ENCODE results near the gene RBM26.

RBM26 gene

DNA sequence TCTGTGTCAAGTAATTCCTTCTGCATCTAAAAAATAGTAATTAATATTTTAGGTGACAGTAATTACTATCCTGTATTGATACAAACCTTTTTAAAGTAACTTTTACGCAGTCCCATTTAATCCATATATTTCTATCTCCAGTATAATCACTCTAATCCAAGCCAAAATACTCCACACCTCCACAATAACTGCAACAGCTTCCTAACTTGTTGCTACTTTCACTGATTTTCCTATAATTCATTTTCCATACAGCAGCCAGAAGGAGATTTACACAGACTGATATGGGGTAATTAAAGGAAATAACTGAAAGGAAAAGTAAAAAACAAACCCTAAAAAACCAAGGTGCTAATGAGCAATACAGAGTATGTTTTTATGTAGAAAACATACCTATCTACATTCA lies 64.9 kb downstream of the RBM26 start:
- in situ Hi-C loops (cut with HindIII; ENCODE audit: low sequenced_read_pairs) = no loop called here

DNA sequence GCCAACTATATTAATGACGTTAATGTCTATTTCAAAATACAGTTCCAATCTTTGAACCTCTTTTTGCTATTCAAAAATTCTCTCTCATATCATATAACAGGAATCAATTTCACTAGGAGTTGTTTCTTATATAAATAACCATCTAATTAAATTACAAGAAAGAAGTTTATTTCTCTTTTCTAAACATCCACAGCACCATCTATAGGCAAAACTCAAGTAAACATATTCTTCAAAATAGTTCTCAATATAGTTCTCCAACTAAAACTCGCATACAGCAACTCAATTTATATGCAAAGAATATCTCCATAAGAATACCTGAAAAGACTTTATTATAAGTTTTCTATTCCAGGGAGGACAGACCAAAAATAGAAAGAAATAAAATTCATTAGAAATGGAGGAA lies 65.6 kb downstream of the RBM26 start:
- H3K4me3 ChIP-seq (ENCODE audit: low read depth, low read length) = no peak overlapping the region
- in situ Hi-C loops (cut with HindIII; ENCODE audit: low sequenced_read_pairs) = no loop called here
- no peak for DNase-seq (ENCODE audit: low read depth)
- TF ChIP-seq, protein P1, sequence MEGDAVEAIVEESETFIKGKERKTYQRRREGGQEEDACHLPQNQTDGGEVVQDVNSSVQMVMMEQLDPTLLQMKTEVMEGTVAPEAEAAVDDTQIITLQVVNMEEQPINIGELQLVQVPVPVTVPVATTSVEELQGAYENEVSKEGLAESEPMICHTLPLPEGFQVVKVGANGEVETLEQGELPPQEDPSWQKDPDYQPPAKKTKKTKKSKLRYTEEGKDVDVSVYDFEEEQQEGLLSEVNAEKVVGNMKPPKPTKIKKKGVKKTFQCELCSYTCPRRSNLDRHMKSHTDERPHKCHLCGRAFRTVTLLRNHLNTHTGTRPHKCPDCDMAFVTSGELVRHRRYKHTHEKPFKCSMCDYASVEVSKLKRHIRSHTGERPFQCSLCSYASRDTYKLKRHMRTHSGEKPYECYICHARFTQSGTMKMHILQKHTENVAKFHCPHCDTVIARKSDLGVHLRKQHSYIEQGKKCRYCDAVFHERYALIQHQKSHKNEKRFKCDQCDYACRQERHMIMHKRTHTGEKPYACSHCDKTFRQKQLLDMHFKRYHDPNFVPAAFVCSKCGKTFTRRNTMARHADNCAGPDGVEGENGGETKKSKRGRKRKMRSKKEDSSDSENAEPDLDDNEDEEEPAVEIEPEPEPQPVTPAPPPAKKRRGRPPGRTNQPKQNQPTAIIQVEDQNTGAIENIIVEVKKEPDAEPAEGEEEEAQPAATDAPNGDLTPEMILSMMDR (IDR thresholded peaks at IDR 0.05; ENCODE audit: low read depth, low read length, missing control alignments) = no peak

More for the DNA sequence above, 64.9 kb downstream of the RBM26 start:
- TF ChIP-seq, protein P1 (IDR thresholded peaks at IDR 0.05; ENCODE audit: low read depth, low read length, missing control alignments) = no peak
- DNase-seq (ENCODE audit: low read depth) = no peak
- H3K4me3 ChIP-seq (ENCODE audit: low read depth, low read length) = no peak overlapping the region

DNA sequence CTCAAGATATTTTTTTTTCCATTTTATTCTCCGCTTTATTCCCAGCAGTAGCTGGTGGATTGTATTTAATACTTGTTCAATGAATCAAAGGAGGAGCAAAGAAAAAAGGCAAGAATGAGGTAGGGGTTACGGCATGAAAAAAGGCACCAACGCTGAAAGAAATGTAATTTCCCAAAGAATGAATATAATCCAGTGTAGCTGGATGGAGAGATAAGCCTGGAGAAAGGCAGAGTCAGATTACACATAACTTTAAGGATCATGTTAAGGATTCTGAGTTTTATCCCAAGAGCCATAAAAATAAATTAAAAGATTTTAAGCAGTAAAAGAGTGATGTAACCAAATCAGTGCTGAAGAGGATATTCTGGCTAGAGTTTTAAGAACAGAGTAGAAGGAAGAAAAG lies 67.7 kb downstream of the RBM26 start:
- in situ Hi-C loops (cut with HindIII; ENCODE audit: low sequenced_read_pairs) = no loop called here
- H3K4me3 ChIP-seq (ENCODE audit: low read depth, low read length) = no peak overlapping the region
- no peak for DNase-seq (ENCODE audit: low read depth)
- TF ChIP-seq, protein P1 (IDR thresholded peaks at IDR 0.05; ENCODE audit: low read depth, low read length, missing control alignments) = no peak

DNA sequence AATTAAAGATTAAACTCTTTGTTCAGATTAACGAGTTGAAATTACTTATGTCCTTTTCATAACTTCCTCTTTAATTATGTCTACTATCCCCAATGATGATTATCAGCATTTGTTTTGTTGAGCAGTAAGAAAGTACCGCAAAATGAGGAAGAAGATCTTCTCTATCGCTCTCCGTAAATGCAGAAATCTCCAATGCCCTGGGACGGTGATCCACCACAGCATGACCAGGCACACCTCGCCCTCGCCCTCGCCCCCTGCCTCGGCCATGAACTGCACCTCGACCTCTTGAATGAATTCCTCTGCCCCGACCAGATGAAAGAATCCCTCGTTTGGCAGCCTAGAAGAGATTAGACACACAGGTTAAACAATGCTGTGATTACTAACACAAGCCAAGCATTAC lies 69.1 kb downstream of the RBM26 start:
- no peak for DNase-seq (ENCODE audit: low read depth)
- TF ChIP-seq, protein P1 (IDR thresholded peaks at IDR 0.05; ENCODE audit: low read depth, low read length, missing control alignments) = no peak
- no peak overlapping the region for H3K4me3 ChIP-seq (ENCODE audit: low read depth, low read length)
- in situ Hi-C loops (cut with HindIII; ENCODE audit: low sequenced_read_pairs) = no loop called here

DNA sequence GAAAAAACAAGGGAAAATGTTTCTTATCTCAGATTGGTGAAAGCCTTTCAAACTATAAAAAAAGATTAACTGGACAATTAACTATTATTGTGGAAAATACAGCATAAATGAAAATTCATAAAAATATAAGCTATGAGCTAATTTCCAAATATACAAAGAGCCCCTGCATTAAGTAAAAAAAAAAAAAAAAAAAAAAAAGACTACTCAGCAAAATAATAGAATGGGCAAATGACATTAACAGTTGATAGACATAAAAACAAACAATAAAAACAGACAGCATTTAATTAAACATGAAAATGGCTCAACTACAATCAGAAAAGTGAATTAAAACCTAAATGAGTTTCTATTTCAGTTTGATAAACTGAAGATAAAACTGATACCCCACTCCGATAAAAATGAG lies 77.5 kb downstream of the RBM26 start:
- TF ChIP-seq, protein P1 (IDR thresholded peaks at IDR 0.05; ENCODE audit: low read depth, low read length, missing control alignments) = no peak
- H3K4me3 ChIP-seq (ENCODE audit: low read depth, low read length) = no peak overlapping the region
- in situ Hi-C loops (cut with HindIII; ENCODE audit: low sequenced_read_pairs) = no loop called here
- no peak for DNase-seq (ENCODE audit: low read depth)

DNA sequence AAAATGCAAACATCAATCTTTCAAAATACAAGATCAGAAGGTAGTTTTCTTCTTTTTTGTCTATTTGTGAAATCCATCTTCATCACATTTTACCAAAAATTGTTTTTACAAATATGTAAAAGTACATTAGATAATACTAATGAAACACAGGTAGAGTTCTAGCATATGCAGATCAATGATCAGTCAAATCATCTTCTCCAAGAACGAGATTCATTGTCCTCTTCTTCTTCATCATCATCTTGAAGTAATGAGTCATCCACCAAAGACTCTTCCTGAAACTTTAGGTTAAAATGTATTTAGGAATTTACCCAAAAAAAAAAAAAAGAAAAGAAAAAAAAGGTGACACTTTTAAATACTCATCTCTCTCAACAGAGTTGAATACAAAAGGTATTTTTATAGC lies 85.6 kb downstream of the RBM26 start:
- in situ Hi-C loops (cut with HindIII; ENCODE audit: low sequenced_read_pairs) = no loop called here
- TF ChIP-seq, protein P1 (IDR thresholded peaks at IDR 0.05; ENCODE audit: low read depth, low read length, missing control alignments) = no peak
- no peak overlapping the region for H3K4me3 ChIP-seq (ENCODE audit: low read depth, low read length)
- DNase-seq (ENCODE audit: low read depth) = no peak

DNA sequence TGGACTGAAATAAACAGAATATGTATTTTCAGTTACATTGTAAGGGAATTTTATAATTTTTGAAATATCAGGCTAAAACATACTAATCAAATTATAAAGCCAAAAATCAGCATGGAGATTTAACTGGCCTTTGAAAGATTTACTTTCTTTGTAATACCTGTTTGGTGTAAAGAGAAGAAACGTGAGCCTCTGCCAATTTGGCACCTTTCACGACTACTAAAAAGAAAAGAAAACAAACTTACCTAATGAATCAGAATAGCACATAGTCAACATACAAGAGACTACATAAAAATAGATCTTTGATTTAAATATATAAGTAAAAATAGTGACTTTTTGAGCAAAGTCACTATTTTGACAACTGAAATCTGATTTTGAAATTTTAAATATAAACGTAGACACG lies 87.4 kb downstream of the RBM26 start:
- DNase-seq (ENCODE audit: low read depth) = no peak
- TF ChIP-seq, protein P1 (IDR thresholded peaks at IDR 0.05; ENCODE audit: low read depth, low read length, missing control alignments) = no peak
- no peak overlapping the region for H3K4me3 ChIP-seq (ENCODE audit: low read depth, low read length)
- in situ Hi-C loops (cut with HindIII; ENCODE audit: low sequenced_read_pairs) = no loop called here
